ENCODE measurements around the gene HMGN3. TPM values are rescaled to one million over a fixed set of nuclear protein-coding genes. Genes with fewer than 3 reads are reported as not detected.

HMGN3 gene
- polyA plus RNA-seq, 1 of the 3 experiments (the other 2 are of a cell fraction), result 64.5 TPM

GRCh38 chr6:79184086-79184485, 50.4 kb downstream of the HMGN3 start:
- H3K9me3 ChIP-seq, result no peaks in the 10 kb centered on the region
- ChIA-PET POLR2A (no interaction called here), CTCF (interaction anchor here (0.8 to 1.6 kb wide), 2 partner anchors 20 to 159 kb away, joined by 3 to 4 read pairs; no protein-coding TSS in a partner anchor)
- no peak overlapping the region for H3K4me3 ChIP-seq (ENCODE audit: low read depth in 2 of 2, low read length in 1 of 2)
- 39% methylated on average over 2 of the region's 2 CpGs for WGBS (ENCODE audit: low lambda C conversion rate)
- H3K79me2 ChIP-seq (ENCODE audit: insufficient read depth), result no peaks in the 10 kb centered on the region
- DNase-seq, result no peak
- H3K36me3 ChIP-seq (replicated peaks in 1 of 2; ENCODE audit: control insufficient read depth in 1 of 2, insufficient read depth in 2 of 2, low read length in 1 of 2), result no peaks in the 10 kb centered on the region
- no peak overlapping the region for H3K27ac ChIP-seq (ENCODE audit: low read depth in 2 of 2, low read length in 1 of 2)
- TF ChIP-seq EP300 (IDR thresholded peaks at IDR 0.05; ENCODE audit: borderline replicate concordance in 1 of 2, low read depth in 1 of 2, low read length in 1 of 2), result no peak
- no peak for TF ChIP-seq RAD21 (IDR thresholded peaks at IDR 0.05; ENCODE audit: low read length)
- TF ChIP-seq RXRA (IDR thresholded peaks at IDR 0.05; ENCODE audit: borderline replicate concordance, low read depth), result no peak
- no peaks in the 10 kb centered on the region for H3K27me3 ChIP-seq (ENCODE audit: insufficient read depth)
- no peaks in the 10 kb centered on the region for H3F3A ChIP-seq (replicated peaks; ENCODE audit: insufficient read depth)
- H3K9me2 ChIP-seq, result no peaks in the 10 kb centered on the region
- peaks cover 0 to 7% of the 10 kb centered on the region in 2 experiments; a peak in 2 of 4 replicates for H3K4me1 ChIP-seq (ENCODE audit: control insufficient read depth in 1 of 2, insufficient read depth in 2 of 2, low read depth in 1 of 2, low read length in 1 of 2)
- H3K9ac ChIP-seq, result no peak overlapping the region
- H3K4me2 ChIP-seq, result no peak overlapping the region
- no peaks in the 10 kb centered on the region for H4K20me1 ChIP-seq (ENCODE audit: insufficient read depth)
- no peak overlapping the region for H2AFZ ChIP-seq (ENCODE audit: low read depth)

- no peaks in the 10 kb centered on the region for H3K79me2 ChIP-seq (ENCODE audit: insufficient read depth)
- H3K9me2 ChIP-seq, result no peaks in the 10 kb centered on the region
- peaks cover 0 to 7% of the 10 kb centered on the region in 2 experiments; a peak in 2 of 4 replicates for H3K4me1 ChIP-seq (ENCODE audit: control insufficient read depth in 1 of 2, insufficient read depth in 2 of 2, low read depth in 1 of 2, low read length in 1 of 2)
- WGBS (ENCODE audit: low lambda C conversion rate), result 25% methylated on average over 2 of the region's 2 CpGs
- no peaks in the 10 kb centered on the region for H4K20me1 ChIP-seq (ENCODE audit: insufficient read depth)
- no peaks in the 10 kb centered on the region for H3K27me3 ChIP-seq (ENCODE audit: insufficient read depth)
- no peak overlapping the region for H3K9ac ChIP-seq
- H3K36me3 ChIP-seq (replicated peaks in 1 of 2; ENCODE audit: control insufficient read depth in 1 of 2, insufficient read depth in 2 of 2, low read length in 1 of 2), result no peaks in the 10 kb centered on the region
- no peak overlapping the region for H2AFZ ChIP-seq (ENCODE audit: low read depth)
- H3K27ac ChIP-seq (ENCODE audit: low read depth in 2 of 2, low read length in 1 of 2), result no peak overlapping the region
- peak; percentile 15 for DNase-seq
- no peak overlapping the region for H3K4me3 ChIP-seq (ENCODE audit: low read depth in 2 of 2, low read length in 1 of 2)
- no peak overlapping the region for H3K4me2 ChIP-seq
- peak; percentile 31; the same call in 1 of the 2 replicates for TF ChIP-seq RCOR1 (IDR thresholded peaks at IDR 0.05; ENCODE audit: low read length)
- no peak for TF ChIP-seq FOSL2 (IDR thresholded peaks at IDR 0.05; ENCODE audit: borderline replicate concordance, low read depth)
- TF ChIP-seq EP300 (IDR thresholded peaks at IDR 0.05; ENCODE audit: borderline replicate concordance in 1 of 2, low read depth in 1 of 2, low read length in 1 of 2), result peak in 1 of 2 experiments; percentile 23; a peak in 1 of 4 replicates
- TF ChIP-seq GATA2 (CRISPR knock-in tag; IDR thresholded peaks at IDR 0.05), result peak; percentile 43; the same call in 1 of the 2 replicates
- CTCF ChIA-PET, result interaction anchor here (1.2 kb wide), 1 partner anchor 11 kb away, joined by 3 read pairs; no protein-coding TSS in a partner anchor
- H3F3A ChIP-seq (replicated peaks; ENCODE audit: insufficient read depth), result no peaks in the 10 kb centered on the region
- H3K9me3 ChIP-seq, result no peaks in the 10 kb centered on the region
- POLR2A ChIA-PET, result no interaction called here
Measured at GRCh38 chr6:79180052-79180451, 54.4 kb downstream of the HMGN3 start.

- H3K36me3 ChIP-seq (replicated peaks in 1 of 2; ENCODE audit: control insufficient read depth in 1 of 2, insufficient read depth in 2 of 2, low read length in 1 of 2), result no peaks in the 10 kb centered on the region
- H2AFZ ChIP-seq (ENCODE audit: low read depth), result no peak overlapping the region
- no peaks in the 10 kb centered on the region for H3K27me3 ChIP-seq (ENCODE audit: insufficient read depth)
- no peaks in the 10 kb centered on the region; a peak in 1 of 4 replicates for H3K4me1 ChIP-seq (ENCODE audit: control insufficient read depth in 1 of 2, insufficient read depth in 2 of 2, low read depth in 1 of 2, low read length in 1 of 2)
- ChIA-PET CTCF (interaction anchor here (0.7 kb wide), 1 partner anchor 294 kb away, joined by 3 read pairs; no protein-coding TSS in a partner anchor), POLR2A (no interaction called here)
- no peak overlapping the region for H3K27ac ChIP-seq (ENCODE audit: low read depth in 2 of 2, low read length in 1 of 2)
- no peak overlapping the region for H3K9ac ChIP-seq
- H4K20me1 ChIP-seq (ENCODE audit: insufficient read depth), result no peaks in the 10 kb centered on the region
- no peak for DNase-seq
- TF ChIP-seq RCOR1 (IDR thresholded peaks at IDR 0.05; ENCODE audit: low read length) (no peak), NFIC (IDR thresholded peaks at IDR 0.05; ENCODE audit: borderline replicate concordance) (no peak), YY1 (IDR thresholded peaks at IDR 0.05; ENCODE audit: low read depth) (no peak), SMC3 (IDR thresholded peaks at IDR 0.05; ENCODE audit: low read depth, low read length) (no peak), RXRA (IDR thresholded peaks at IDR 0.05; ENCODE audit: borderline replicate concordance, low read depth) (no peak)
- no peaks in the 10 kb centered on the region for H3K9me3 ChIP-seq
- H3K4me2 ChIP-seq, result no peak overlapping the region
- H3K4me3 ChIP-seq (ENCODE audit: low read depth in 2 of 2, low read length in 1 of 2), result no peak overlapping the region
- no peaks in the 10 kb centered on the region for H3F3A ChIP-seq (replicated peaks; ENCODE audit: insufficient read depth)
- H3K9me2 ChIP-seq, result no peaks in the 10 kb centered on the region
- H3K79me2 ChIP-seq (ENCODE audit: insufficient read depth), result no peaks in the 10 kb centered on the region
Measured at GRCh38 chr6:79173378-79173777, 61.1 kb downstream of the HMGN3 start.
